H1 (cell line): Measurements from ENCODE around the gene BCHE. TPM values are rescaled to one million over a fixed set of nuclear protein-coding genes. Genes with fewer than 3 reads are reported as not detected.

ENCODE experiments used
- CHD7 ChIP-seq: fragments of 300-600 bp; sonication (generic); IDR thresholded peaks from 2 replicates; pipeline ENCODE4 v1.7.1; 2012; ENCODE audit warnings: low read length, moderate library complexity, mild to moderate bottlenecking, inconsistent platforms; ENCODE audit not compliant: insufficient replicate concordance
- KDM4A ChIP-seq: IDR thresholded peaks from one replicate; pipeline ENCODE4 v1.7.1; 2012; ENCODE audit warnings: low read depth, mild to moderate bottlenecking, moderate library complexity, low read length, inconsistent platforms; ENCODE audit not compliant: severe bottlenecking
- RNF2 ChIP-seq: fragments of 200-900, 300-1000 bp; sonication (generic); IDR thresholded peaks from 2 replicates; pipeline ENCODE4 v1.7.1; 2016; ENCODE audit warnings: borderline replicate concordance, low read depth, mild to moderate bottlenecking, antibody characterized with exemption, low read length; ENCODE audit not compliant: poor library complexity, severe bottlenecking; ENCODE audit errors: missing control alignments
- SUZ12 ChIP-seq: fragments of 200-600 bp; sonication (generic); IDR thresholded peaks from 2 replicates; pipeline ENCODE4 v1.6.1; 2012; ENCODE audit warnings: mild to moderate bottlenecking, inconsistent platforms, low read length, moderate library complexity, mixed read lengths
- polyA plus RNA-seq, 7 experiments: library from polyadenylated mRNA; depleted of rRNA in 3 of 7; stranded (reverse) in 5 of 7; unstranded in 2 of 7; fragments of >200 nt in 5 of 7; fragments of 200-250 nt in 2 of 7; gene quantifications; 1 replicate in 5 of 7; 2 replicates in 1 of 7; 4 replicates in 1 of 7; pipeline versions ENCODE4 v1.2.1 to v1.2.3, GENCODE V29; 2011 to 2013; ENCODE audit warnings: missing spikeins in 2 of 7, mixed read lengths in 2 of 7
- total RNA-seq: library from RNA; stranded (reverse); fragmentation: NEBNext Ultra II Directional; extraction: Animal tissue kit (Norgen Biotek cat#: 25700); gene quantifications from 2 replicates; pipeline ENCODE4 v1.2.1, GENCODE V29; 2021

The BCHE gene
- total and polyA plus RNA-seq, 2 of the 8 experiments (the other 6 are each of a cell fraction or from before 2014, with no cell fraction given): 0.56 to 1.9 TPM

- TF ChIP-seq CHD7 (no peak), RNF2 (no peak), KDM4A (no peak), SUZ12 (no peak)
These were observed 85.6 kb downstream of the BCHE start (continued) for GRCh38 chr3:165751637-165752036.
